DND-41 (cell line): ENCODE results near the gene RAVER2.

Source experiments
- CTCF ChIP-seq: IDR thresholded peaks from 2 replicates; pipeline ENCODE4 v1.5.1; 2012; ENCODE audit warnings: borderline replicate concordance, low read length, moderate library complexity, mild to moderate bottlenecking; ENCODE audit not compliant: poor library complexity, severe bottlenecking; ENCODE audit errors: extremely low read depth
- EZH2 ChIP-seq: IDR thresholded peaks from 3 replicates; pipeline ENCODE4 v1.6.1; 2012; ENCODE audit warnings: borderline replicate concordance, low read depth, mild to moderate bottlenecking, moderate library complexity, low read length, inconsistent platforms; ENCODE audit not compliant: severe bottlenecking

- no peak for TF ChIP-seq CTCF
- TF ChIP-seq EZH2 = no peak
These were observed 128.7 kb downstream of the RAVER2 start for GRCh38 chr1:64873576-64873975.
